Measurements from ENCODE around the gene KLHDC10.

GRCh38 chr7:130124711-130125110, 54.4 kb downstream of the KLHDC10 start:
- TF ChIP-seq CTCF (conservative IDR thresholded peaks at IDR 0.05) (no peak), EZH2 (IDR thresholded peaks at IDR 0.05; ENCODE audit: low read depth) (no peak)
